HG03064 (cell line): ENCODE measurements around the gene MOB2.

Experiments used
- ATAC-seq: cut with Tn5 transposase; IDR thresholded peaks from one replicate; pipeline ENCODE4 v1.9.1; 2021; ENCODE audit warnings: low read depth; ENCODE audit not compliant: unreplicated experiment

MOB2 gene

DNA sequence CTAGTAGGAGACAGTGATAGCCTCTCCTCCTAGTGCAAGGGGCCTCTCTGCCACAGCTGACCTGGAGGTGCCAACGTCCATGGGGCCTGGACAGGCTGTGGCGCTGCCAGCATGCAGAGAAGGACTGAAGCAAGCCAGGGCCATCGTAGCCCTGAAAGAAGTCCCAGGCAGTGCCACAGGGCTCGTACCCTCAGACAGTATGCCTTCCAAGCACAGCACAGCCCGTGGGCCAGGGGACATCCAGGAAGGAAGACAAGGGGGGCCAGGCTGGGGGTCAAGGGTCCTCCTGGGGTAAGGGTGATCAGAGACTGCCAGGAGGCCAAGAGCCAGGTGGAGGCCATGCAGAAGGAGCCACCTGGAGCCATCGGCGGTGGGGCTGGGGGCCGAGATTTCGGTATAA is 20.4 kb upstream of the MOB2 start:
- ATAC-seq, result no peak

DNA sequence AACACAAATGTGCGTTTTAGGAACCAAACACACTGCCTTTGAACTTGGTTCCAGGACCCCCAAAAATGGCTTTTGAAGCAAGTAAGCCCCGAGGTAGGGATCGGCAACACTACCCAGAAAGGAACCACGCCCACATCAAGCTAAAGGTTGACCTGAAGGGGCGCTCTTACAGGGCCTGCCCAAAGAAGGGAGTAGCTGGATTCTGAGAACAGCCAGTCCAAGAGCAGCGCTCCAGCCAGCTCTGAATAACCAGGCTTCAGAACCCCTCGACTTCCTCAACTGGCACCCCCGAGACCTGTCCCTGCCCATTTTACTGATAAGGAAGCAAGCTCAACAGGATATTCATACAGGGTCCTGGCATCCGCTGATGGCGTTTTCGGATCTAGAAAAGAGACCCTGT is 18.9 kb upstream of the MOB2 start:
- ATAC-seq, result no peak

GRCh38 chr11:1504581-1505290 is 18.2 kb upstream of the MOB2 start:
- ATAC-seq, result no peak

GRCh38 chr11:1504138-1504537 is 17.6 kb upstream of the MOB2 start:
- no peak for ATAC-seq

- ATAC-seq, result no peak
Measured at GRCh38 chr11:1503708-1504104, 17.1 kb upstream of the MOB2 start.

DNA sequence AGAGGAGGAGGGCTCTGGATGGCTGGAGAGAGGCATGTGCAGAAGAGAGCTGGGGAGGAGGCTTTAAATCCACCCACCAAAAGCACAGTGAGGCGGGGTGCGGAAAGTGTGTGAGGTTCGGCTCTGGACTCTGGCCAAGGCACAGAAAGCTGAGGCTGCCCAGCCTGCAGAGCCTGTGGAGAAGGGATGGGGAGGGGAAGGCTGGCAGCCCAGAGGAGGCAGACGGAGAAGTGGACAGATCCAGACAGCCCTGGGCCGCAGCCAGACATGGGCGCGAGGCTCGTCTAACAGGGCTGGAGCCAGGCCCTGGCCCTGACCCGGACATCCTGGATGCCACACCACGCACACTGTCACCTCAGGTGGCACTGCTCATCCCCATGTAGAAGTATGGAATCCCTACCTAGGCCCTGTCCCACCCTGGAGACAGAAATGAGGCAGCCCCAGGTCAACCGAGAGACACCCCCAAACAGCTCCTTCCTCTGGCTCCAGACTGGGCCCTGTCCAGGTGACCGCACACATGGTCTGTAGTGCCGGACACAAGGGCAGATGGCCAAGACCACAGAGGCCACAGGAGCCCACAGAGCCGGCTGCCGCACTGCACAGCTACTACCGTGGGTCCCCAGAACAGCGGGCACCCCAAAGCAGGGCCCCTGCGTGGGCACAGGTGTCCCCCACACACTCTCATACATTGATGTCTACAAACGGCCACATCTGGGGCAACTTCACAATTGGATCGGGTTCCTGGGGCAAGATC is 16.6 kb upstream of the MOB2 start:
- no peak for ATAC-seq

- ATAC-seq, result no peak
Measured at GRCh38 chr11:1502168-1502953, 15.8 kb upstream of the MOB2 start.

GRCh38 chr11:1501421-1502167 is 15.0 kb upstream of the MOB2 start:
- ATAC-seq, result no peak

- no peak for ATAC-seq
Measured at GRCh38 chr11:1500466-1501420, 14.2 kb upstream of the MOB2 start.

- ATAC-seq, result no peak
Measured at GRCh38 chr11:1499899-1500298, 13.3 kb upstream of the MOB2 start.

DNA sequence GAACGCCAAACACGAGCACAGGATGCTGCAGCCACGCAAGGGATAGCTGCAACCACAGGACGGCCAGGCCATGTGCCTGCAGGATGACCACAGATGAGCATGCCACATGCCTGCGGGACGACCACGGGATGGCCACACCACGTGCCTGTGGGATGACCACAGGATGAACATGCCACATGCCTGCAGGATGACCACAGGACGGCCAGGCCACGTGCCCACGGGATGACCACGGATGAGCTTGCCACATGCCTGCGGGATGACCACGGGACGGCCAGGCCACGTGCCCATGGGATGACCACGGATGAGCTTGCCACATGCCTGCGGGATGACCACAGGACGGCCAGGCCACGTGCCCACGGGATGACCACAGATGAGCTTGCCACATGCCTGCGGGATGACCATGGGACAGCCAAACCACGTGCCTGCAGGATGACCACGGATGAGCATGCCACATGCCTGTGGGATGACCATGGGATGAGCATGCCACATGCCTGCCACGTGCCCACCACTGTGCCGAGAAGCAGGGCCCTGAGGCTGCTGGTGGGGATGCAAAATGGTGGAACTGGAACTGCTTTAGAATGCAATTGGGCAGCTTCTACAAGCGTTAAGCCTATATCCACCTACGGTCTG is 12.8 kb upstream of the MOB2 start:
- ATAC-seq, result no peak

DNA sequence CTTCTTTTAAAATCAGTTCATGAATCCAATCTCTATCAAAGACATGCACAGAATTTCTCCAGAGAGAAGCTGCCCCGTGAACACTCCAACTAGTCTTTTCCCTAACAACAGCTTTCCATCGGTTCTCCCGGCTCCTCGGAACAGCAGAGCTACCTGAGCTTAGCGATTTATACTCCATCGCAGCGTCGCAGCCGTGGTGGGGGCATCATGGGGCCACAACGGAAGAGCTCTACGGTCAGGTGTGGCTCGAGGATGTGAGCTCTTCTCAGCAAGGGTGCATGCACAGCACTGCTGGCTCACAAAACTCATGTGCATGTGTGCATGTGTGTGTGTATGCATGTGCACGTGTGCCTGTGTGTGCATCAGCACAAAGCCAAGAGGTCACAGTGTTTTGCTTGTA is 11.7 kb upstream of the MOB2 start:
- ATAC-seq, result no peak

DNA sequence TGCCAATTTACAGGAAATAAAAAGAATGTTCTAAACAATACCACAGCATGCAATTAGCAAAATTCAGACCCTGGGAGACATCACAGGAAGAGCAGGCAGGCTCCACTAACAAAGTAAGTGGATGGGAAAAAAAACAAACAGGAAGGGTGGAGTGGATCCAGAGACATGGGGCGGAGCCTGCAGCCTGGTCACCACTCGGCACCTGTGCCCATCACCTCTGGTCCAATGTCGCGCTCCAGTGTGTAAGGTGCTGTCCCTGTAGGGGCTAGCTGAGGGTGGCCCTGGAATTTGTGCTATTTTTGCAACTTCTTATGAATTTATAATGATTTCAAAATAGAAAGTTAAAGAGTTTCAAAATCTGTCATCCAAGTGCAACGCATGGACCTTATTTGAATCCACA is 11.0 kb upstream of the MOB2 start:
- ATAC-seq, result no peak

DNA sequence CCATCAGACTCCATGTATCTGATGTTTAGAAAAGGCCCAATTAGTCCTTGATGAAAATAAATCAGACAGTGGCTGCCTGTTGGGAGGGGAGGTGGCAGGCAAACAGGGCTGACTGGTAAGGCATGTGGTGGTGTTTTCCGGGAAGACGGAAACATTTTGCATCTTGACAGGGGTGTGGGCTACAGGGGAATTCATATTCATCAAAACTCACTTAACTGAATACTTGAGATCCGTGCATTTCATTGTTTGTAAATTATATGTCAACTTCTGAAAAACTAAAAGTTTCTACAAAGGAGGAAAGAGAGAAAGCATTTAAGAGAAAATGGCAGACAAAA is 10.1 kb upstream of the MOB2 start:
- ATAC-seq, result no peak

DNA sequence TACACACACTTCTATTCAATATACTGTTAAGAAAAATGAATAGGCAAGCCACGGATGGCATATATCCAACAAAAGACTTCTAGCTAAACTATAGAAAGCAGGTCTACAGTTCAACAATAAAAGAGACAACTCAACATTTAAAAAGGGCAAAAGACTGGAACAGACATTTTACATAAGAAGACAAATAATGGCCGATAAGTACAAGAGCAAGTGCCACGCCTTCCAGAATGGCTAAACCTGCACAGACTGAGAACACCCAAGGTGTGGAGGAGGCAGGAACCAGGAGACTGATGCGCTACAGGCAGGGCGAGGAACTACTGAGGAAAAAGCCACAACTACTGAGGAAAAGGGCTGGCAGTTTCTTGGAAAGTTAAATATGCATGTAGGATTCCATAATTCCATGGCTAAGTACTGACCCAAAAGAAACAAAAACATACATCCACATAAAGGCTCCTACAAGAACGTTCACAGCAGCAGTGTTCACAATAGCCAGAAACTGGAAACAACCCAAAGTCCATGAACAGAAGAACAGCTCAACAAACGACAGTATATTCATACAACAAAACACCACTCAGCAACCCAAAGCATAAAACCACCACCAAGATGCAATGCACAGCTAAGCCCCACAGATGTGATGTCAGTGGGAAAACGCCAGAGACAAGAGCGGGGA is 9.6 kb upstream of the MOB2 start:
- ATAC-seq, result no peak

GRCh38 chr11:1494650-1495049 is 8.1 kb upstream of the MOB2 start:
- ATAC-seq, result no peak

DNA sequence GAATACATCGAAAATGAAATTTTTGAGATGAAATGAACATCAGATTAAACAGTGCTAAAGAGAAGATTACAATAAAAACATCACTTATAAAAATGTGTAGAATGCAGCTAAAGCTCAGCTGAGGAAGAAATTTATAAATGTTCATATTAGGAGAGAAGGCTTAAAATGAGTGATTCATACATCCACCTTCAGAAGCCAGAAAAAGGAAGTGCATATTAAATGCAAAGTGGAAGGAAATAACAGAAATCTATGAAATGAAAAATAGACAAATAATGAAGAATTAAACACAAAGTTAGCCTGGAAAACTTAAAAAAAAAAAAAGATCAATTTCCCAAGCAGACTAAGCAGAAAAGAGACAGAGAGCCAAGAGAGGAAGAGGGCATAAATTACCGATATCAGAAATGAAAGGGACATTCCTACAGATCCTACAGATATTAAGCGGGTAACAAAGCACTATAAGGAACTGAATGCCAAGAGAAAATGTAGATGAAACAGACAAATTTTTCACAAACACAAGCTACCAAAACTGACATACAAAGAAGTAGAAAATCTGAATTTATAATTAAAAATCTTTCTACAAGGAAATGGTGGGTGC is 7.2 kb upstream of the MOB2 start:
- no peak for ATAC-seq

- ATAC-seq, result no peak
Measured at GRCh38 chr11:1491379-1491778, 4.8 kb upstream of the MOB2 start.
